Activated naive CD4-positive, alpha-beta T cell treated with Interleukin-2 at 50 U/mL for 16 hours (primary cell): Measurements from ENCODE around the gene ZNRF3.
"Not testable (repeated sequence)": the region's sequence is repeated elsewhere in the genome, so short reads cannot be mapped to it uniquely, and the experiment has no call there.

Experiments used
- DNase-seq: peaks from one replicate; pipeline ENCODE4 v3.0.0-alpha.2; 2020

Gene ZNRF3

DNA sequence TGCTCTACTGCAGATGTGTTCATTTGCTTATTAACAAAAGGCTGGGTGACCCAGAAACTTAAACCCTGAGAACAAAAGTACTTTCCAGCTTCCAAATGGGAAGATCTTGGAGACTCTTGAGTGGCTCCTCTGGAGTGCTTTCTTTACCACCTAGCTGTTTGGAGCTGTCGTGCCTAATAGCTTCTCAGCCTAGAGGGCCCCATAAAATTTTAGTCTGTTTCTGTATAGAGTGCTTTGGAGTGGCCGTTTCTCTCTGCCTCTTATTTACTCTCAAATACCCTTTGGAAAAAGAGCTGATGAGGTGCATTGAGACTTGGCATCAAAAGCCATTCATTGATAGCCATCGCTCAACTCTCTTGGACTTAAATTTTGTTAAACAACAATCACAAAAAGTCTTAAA, 50.7 kb downstream of the ZNRF3 start:
- no peak for DNase-seq

DNA sequence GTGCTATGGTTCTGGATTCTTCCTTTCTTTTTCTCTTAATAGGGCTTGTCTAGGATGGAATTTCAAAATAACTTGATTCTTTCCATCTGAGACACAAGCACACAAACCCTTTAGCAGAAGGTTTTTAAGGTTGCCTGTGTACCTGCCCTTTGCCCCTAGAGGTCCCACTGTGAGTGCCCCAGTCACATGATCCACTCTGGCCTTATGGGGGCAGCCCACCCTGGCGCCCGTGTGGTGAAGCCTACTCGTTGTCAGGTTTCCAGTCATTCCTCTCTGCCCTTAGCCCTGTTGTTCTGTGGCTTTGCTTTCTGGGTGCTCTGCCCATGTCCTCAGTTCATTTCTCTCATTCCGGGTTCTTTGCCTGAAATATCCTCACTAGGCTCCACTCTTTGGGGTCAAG, 51.8 kb downstream of the ZNRF3 start:
- DNase-seq, result no peak

DNA sequence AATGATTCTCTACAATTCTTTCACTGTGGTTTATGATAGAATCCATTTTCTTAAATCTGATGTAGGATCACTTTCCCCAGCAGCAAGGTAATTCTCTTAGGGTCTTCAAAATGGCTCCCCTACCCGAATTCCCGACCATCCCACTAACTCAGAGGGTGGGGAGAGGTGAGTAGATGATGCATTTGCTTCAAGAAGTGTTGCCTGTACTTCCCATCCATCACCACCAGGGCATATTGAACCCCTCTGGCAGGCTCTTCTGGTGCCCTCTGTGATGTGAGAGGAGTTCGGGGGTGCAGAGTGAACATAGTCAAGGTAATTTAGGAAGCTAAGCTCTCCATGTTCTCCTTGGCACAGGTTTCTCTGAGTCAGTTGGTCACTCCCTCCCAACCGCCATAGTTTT, 52.3 kb downstream of the ZNRF3 start:
- DNase-seq, result no peak

DNA sequence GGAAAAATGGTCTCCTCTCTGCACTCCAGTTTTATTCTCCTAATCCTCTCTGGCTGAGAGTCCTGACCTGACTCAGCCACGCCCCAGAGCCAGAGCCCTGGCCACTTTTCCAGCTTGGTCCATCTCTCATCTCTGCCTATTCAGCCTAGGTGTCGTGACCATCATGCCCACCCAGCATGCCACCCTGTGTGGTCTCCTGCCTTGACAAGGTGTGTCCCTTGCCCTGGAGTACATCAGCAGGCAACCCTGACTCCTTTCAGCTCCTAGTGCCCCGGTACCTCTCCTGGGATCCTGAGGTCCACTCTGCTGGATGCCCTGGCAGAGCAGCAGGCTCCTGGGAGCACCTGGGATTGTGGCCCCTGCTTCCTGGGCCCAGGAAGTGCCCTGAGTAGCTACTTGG, 52.8 kb downstream of the ZNRF3 start:
- DNase-seq, result no peak

DNA sequence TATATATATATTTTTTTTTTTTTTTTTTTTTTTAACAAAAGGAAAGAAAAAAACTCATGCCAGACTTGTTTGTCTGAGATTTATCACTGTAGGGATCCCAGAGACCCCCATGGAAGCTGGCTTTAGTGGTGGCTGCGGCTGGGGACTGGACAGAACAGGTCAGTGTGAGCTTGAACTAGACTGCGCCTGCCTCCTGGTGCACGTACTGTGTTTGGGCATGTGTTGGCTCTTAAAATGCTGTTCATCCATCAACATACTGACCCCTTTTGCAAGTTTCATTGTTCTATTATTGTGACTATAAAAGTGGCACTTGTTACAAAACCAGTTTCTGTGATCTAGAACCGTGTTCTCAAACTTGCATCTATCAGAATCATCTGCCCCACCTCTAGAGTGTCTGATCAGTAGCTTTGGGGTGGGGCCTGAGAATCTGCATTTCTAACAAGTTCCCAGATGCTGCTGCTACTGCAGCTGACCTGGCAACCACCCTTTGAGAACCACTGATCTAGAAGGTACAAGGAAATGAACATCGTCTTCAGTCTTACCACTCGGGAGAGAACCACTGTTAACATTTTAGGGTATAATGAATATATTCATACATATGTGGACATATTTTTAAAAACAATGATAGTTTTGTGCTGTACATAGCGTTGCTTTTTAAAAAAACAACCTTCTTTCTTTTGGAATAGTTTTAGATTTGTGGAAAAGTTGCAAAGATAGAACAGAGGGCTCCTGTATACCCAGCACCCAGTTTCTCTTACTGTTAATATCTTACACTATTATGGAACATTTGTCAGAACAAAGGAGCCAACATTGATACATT, 54.0 kb downstream of the ZNRF3 start:
- DNase-seq, result no peak

DNA sequence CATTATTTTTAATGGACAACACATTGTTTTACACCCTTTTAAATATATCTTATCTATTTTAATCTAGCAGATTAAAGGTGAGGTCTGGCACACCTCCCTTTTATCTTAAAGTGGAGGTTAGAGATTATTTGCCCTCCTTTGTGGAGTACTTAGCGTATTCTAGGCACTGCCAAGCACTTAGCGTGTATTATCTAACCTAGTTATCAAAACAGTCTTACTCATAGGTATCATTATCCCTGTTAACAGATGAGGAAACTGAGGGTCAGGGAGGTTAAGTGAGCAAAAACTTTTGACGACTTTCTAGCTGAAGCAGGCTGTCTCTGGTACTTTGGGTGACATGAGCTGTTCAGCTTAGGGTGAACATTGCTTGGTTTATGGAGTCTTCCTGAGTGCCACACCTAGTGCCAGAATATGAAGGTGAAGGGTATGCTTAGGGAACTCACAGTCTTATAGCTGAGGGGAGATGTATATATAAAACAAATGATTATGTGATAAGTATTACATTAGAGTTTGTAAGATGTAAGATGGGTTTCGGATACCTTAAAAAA, 55.0 kb downstream of the ZNRF3 start:
- DNase-seq, result no peak

DNA sequence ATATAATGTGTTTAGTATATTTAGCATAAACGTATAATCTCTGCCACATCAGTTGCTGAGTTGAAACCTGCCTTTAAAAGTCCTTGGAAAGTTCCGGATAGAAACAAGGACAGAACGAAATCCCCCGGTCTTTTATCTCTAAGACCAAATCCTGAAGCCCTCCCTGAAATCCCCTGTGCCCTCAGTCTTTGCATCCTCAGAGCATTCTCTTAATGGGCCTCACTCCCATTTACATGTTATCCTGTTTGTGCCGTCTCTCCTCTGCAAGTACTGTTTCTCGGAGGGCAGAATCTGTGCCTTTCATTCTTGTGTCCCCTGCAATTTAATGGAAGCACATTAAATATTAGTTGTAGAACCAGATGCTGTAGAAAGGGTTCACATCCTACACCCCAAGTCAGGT, 56.0 kb downstream of the ZNRF3 start:
- DNase-seq, result no peak

DNA sequence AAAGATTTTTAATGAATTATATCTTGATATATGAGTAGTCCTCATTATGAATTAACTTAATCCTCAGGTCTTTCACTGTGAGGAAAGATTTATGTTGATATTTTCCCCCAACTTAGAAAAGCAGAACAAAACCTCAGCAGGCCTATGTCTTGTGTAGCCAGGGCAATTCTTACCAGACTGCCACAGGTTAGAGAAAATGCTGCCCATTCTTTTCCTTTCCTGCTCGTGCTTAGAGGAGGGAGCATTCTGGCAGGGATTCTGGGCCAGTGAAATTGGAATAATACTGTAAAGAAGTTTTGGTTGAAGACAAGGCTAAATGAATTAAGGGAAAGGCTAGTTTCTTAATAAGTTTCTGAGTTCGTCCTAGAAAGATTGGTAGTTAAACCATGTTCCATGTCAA, 56.6 kb downstream of the ZNRF3 start:
- no peak for DNase-seq

DNA sequence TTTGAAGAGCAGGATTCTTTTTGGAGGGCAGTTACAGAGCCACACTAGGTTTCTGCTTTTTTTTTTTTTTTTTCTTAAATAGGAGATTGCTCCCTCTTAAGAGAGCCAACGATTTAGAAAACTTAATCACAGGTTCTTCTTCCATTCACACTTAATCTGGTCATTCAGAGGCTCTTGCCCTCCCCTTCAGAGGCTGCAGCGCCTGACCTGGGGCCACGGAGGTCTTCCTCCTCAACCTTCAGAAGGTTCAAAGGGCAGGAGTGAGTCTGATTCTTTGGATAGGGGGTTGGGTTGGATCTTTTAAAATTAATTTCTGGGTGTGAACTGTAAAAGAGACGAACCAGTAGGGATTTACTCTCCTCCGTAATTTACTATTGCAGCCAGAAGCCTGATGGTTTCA, 57.1 kb downstream of the ZNRF3 start:
- no peak for DNase-seq

DNA sequence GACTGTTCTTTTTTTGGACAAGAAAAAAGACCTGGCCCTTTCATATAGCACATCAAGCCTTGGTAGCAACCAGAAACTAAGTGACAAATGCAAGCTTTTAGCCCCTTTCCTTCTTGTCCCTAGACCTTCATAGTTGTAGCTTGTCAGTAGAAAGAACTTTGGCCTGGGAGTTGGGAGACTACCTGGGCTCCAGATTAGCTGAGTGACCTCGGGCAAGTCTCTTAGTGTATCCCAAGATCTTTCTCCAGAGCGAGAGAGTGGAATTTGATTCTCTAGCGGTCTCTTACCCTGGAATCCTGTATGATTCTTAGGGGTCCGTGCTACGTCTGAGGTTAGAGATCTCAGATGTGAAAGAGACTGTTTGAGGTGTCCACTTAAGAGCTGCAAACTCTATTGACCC, 59.0 kb downstream of the ZNRF3 start:
- DNase-seq, result no peak

DNA sequence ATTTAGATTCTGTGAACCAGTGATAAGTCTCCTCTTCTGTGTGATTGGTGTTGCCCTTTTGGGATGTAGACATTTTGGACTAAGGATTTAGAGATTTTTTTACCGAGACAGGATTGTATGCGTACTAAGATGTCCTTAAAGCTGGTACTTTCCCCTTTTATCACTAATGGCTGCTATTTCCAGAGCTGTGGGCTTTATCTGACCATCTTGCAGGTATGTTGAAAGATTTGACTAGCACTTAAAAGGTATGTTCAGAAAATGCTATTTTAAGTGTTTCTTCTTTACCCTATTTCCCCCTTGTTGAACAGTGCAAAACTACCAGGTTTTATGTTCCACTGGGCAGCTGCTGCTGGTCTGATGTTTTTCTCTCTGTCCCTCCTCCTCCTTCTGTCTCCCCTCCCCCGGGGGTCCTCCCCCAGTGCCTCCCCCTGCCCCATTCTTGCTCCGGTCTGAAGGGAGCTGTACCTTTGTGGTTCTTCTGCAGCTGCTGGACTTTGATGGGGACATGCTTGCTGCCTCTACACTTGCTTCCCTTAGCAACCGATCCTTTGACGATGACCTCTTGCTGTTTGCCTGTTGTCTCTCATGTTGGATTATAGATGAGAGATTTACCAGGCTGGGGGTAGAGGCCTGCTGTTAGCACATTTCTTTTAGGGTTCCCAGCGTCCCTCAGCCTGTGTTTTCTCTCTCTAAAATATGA, 59.6 kb downstream of the ZNRF3 start:
- DNase-seq, result no peak

DNA sequence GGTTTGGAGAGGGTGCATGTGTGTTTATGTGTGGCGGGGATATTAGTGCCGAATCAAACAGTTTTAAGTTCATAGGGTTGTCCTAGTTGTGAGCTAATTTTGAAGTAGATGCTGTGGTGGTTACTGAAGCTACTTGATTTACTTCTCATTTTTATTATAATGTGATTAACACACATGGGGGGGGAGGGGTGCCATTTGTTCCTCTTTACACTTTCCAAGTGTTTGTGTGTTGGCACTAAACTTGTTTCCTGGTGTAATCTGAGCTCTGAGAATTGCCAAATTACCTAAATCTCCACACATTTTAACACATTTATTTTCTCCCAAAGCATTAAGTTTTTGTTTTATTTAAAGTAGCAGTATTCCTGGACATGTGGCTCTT, 60.1 kb downstream of the ZNRF3 start:
- no peak for DNase-seq

DNA sequence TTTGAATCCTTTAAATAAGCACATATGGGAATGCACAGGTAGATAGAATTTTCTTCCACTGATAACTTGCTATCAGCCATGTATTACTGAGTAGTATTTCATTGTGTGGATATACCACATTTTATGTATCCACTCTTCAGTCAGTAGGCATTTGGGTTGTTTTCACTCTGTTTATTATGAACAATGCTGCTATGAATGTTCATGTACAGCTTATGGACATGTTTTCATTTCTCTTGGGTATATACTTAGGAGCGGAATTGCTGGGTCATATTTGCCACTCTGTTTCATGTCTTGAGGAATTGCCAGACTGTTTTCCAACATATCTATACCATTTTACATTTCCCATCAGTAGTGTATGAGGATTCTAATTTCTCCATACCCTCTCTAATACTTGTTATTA, 63.8 kb downstream of the ZNRF3 start:
- no peak for DNase-seq

DNA sequence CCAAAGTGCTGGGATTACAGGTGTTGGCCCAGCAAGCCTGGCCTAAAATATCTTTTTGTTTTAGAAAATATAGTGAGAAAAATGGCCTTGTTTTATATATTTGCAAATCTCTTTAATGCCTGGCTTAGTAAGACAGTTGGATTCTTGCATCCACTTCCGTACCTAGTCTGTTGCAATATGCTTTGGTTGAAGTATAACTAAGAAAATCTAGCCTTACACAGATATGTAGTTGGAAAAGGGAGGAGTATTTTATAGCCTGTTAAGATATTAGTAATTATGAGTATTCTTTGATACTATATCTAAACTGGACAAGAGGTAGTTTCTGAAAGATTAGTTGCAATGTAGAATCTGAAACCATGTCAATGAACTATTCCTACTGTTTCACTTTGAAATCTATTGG, 65.1 kb downstream of the ZNRF3 start:
- DNase-seq, result no peak

DNA sequence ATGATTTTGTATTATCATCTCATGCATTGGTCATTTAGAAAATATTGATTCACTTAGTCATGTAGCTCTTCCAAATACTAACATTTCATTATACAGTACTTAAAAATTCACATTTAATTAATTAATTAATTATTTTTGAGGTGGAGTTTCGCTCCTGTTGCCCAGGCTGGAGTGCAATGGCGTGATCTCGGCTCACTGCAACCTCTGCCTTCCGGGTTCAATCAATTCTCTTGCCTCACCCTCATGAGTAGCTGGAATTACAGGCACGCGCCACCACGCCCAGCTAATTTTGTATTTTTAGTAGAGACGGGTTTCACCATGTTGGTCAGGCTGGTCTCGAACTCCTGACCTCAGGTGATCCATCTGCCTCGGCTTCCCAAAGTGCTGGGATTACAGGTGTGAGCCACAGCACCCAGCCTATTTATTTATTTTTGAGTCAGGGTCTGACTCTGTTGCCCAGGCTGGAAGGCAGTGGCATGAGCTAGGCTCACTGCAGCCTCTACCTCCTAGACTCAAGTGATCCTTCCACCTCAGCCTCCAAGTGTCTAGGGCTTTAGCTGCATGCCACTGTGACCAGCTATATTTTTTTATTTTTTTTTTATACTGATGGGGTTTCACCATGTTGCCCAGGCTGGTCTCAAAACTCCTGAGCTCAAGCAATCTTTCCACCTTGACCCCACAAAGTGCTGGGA, 65.6 kb downstream of the ZNRF3 start:
- DNase-seq, result not testable (repeated sequence)

DNA sequence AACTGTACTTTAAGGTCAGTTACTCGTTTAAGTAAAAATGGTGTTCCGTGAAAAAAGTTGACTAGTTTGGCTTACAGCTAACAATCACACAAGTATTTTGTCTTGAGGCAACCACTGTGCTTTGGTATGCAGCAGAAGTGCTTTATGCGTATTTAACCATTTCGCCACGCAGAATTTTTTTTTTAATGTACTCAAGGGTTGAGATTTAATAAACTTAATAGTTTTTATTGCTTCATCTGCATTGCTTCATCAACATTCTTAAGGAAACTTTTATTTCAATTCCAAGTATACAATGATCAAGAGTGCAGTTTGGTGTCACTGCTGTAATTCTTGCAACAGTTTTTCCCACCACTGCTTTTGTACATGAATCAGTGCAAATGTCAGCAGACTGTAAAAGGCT, 66.4 kb downstream of the ZNRF3 start:
- no peak for DNase-seq

DNA sequence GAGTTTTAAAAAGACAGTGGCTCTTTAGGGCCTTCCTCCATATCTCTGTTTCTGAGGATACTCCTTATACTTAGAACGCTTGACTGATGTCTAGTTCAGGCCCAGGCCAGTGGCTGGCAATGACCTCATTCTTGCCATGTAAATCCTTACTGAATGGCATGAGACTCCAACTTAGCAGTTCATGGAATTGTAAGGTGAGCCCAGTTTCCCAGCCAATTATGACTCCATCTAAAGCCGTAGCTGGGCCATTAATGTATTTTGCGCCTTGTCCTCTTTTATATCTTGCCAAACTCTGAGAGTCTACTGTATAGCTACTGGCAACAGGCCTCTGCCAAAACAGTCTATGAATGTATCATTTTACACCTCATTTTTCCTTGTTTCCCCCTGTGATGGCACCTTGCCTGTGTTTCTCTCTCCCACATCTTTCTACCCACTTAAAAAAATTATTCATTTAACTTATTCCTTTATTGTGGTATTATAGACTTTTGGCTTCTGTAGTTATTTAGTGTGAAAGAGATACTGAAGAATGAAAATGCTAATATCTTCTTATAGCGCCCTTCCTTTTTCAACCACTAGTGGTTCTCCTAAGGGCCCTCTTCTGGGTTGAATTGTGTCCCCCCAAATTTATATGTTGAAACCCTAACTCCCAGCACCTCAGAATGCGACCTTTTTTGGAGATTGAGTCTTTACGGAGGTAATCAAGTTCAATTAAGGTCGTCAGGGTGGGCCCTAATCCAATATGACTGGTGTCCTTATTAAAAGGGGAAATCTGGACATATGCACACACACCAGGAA, 67.4 kb downstream of the ZNRF3 start:
- no peak for DNase-seq

DNA sequence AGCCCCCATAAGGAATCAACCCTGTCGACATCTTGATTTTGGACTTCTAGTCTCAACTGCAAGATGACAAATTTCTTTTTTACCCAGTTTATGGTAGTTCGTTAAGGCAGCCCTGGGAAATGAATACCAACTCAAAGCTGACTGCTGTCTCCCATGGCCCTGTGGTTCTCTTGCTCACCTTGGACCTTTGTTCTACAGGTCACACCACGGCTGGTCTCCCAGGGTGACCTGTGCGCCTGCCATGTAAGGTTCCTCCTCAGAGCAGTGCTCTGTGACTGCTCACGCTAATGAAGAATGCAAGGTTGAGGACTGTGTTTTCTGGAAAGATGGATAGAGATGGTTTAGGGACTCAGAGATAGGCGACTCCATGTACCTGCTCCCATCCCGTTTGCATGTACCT, 68.2 kb downstream of the ZNRF3 start:
- DNase-seq, result no peak

DNA sequence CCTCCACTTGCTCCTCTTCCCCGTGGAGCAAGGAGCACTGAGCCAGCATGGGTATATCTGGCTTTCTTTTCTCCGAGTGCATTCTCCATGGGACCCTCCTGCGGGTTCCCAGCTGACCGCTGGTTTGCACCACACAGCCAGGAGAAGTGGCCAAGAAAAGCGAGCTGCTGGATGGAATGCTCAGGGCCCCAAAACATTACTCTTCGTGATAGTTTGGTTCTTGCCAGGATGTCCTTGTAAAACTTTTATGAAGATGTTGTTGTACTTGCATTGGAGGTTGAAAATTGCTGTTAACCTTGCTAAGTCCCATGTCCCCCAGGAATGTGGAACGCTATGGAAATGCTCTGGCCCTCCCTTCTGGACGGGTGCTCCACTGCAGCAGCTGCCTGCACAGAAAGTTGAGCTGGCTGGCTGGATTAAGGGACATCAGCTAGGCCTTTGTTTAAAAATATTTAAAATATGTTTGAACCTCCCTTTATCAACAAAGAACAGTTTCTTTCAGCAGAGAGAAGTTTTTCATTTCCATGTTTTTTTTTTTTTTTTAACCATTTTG, 68.7 kb downstream of the ZNRF3 start:
- DNase-seq, result no peak

DNA sequence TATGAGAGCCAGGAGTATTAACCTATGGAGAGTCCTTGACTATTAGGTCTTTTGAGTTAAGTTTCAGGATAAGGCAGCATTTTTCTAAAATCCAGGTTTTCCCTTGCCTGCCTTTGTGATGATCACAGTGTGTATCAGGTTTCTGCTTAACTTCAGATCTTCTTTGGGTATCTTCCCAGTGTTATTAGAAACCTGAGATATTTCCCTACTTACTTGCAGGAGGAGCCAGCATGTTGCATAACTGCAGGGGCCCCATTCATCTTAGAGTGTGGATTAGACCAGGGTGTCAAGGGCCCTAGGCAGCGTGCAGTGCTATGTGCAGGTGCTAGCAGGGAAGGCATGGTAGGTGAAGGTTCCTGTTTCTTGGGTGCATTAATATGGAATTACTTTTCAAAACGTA, 69.5 kb downstream of the ZNRF3 start:
- DNase-seq, result no peak

DNA sequence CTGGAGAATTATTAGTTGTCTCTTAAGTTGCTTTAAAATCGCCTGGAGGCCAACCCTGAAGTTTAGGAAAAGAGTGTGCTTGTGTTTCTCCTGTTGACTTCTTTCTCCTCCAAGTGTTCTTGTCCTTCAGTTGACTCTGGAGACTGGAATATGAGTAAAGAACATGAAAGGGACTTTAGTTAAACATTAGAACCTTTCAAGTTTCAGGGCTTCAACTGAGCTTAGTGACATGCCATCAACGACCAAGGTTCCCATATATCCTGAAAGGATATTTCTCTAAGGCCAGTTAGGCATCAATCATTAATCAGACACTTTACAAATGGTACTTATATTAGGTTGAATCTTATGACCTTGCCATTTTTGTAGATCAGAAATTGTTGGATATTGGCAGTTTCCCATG, 70.0 kb downstream of the ZNRF3 start:
- no peak for DNase-seq

DNA sequence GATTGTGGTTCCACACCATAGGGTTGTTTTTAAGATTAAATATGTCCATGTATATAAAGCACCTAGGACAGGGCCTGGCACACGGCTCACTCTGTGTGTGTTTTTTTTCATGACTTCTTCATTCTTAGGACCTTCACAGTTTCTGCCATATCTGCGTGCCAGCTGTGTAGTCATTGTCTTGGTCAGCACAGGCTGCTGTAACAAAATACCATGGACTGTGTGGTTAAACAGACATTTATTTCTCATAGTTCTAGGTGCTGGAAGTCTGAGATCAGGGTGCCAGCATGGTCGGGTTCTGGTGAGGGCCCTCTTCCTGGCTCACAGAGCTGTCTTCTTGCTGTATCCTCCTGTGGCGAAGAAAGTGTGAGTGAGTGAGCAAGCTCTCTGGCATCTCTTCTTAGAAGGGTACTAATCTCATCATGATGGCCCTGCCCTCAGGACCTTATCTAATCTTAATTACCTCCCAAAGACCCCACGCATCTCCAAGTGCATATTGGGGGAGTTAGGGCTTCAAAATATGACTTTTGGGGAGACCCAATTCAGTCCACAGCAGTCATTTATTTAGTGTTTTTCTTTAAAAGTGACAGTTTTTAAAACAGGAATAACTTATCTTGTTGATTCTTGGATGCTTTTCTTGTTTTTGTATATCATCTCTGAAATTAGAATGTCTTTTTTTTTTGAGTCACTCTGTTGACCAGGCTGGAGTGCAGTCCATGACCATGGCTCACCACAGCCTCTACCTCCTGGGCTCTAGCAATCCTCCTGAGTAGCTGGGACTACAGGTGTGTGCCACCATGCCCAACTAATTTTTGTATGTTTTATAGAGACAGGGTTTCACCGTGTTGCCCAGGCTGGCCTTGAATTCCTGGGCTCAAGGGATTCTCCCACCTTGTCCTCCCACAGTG, 70.9 kb downstream of the ZNRF3 start:
- no peak for DNase-seq
